GM21526 (cell line): ENCODE measurements around the gene ITIH4.

Experiments used
- ATAC-seq: cut with Tn5 transposase; IDR thresholded peaks from one replicate; pipeline ENCODE4 v1.9.1; 2021; ENCODE audit warnings: moderate library complexity; ENCODE audit not compliant: unreplicated experiment, low FRiP score

The ITIH4 gene

GRCh38 chr3:52849656-52850055, 19.2 kb upstream of the ITIH4 start:
- no peak for ATAC-seq

GRCh38 chr3:52848617-52849016, 18.1 kb upstream of the ITIH4 start:
- no peak for ATAC-seq

- no peak for ATAC-seq
These were observed 17.3 kb upstream of the ITIH4 start for GRCh38 chr3:52847726-52848125.

- ATAC-seq, result no peak
These were observed 16.8 kb upstream of the ITIH4 start for GRCh38 chr3:52847241-52847640.

GRCh38 chr3:52846432-52846965, 16.0 kb upstream of the ITIH4 start:
- no peak for ATAC-seq

GRCh38 chr3:52845691-52846431, 15.4 kb upstream of the ITIH4 start:
- no peak for ATAC-seq

GRCh38 chr3:52845157-52845556, 14.7 kb upstream of the ITIH4 start:
- ATAC-seq, result no peak

GRCh38 chr3:52844290-52844975, 14.0 kb upstream of the ITIH4 start:
- ATAC-seq, result no peak

GRCh38 chr3:52843881-52844280, 13.4 kb upstream of the ITIH4 start:
- no peak for ATAC-seq

- no peak for ATAC-seq
These were observed 12.8 kb upstream of the ITIH4 start for GRCh38 chr3:52843108-52843865.

GRCh38 chr3:52842424-52842823, 12.0 kb upstream of the ITIH4 start:
- ATAC-seq, result no peak

- ATAC-seq, result no peak
These were observed 11.5 kb upstream of the ITIH4 start for GRCh38 chr3:52841981-52842340.

- ATAC-seq, result no peak
These were observed 10.9 kb upstream of the ITIH4 start for GRCh38 chr3:52841211-52841980.

GRCh38 chr3:52839892-52840545, 9.5 kb upstream of the ITIH4 start:
- no peak for ATAC-seq

- no peak for ATAC-seq
These were observed 8.8 kb upstream of the ITIH4 start for GRCh38 chr3:52839268-52839575.

GRCh38 chr3:52838561-52839267, 8.2 kb upstream of the ITIH4 start:
- ATAC-seq, result no peak

- no peak for ATAC-seq
These were observed 6.5 kb upstream of the ITIH4 start for GRCh38 chr3:52836986-52837385.

- ATAC-seq, result no peak
These were observed 6.0 kb upstream of the ITIH4 start for GRCh38 chr3:52836471-52836845.

GRCh38 chr3:52835766-52836470, 5.4 kb upstream of the ITIH4 start:
- ATAC-seq, result no peak
